GM10847 (cell line): ENCODE results near the gene RIPOR3.

Experiments
- POLR2A ChIP-seq: IDR thresholded peaks from 2 replicates; pipeline ENCODE4 v1.6.1; 2011; ENCODE audit not compliant: insufficient read length; ENCODE audit errors: extremely low read depth

The RIPOR3 gene

GRCh38 chr20:50675671-50676376, 15.5 kb downstream of the RIPOR3 start:
- no peak for TF ChIP-seq POLR2A

- TF ChIP-seq POLR2A = no peak
Observed at GRCh38 chr20:50674138-50674825, 17.1 kb downstream of the RIPOR3 start.

GRCh38 chr20:50673466-50674137, 17.7 kb downstream of the RIPOR3 start:
- TF ChIP-seq POLR2A = no peak

GRCh38 chr20:50673146-50673465, 18.2 kb downstream of the RIPOR3 start:
- no peak for TF ChIP-seq POLR2A

GRCh38 chr20:50672400-50673145, 18.8 kb downstream of the RIPOR3 start:
- no peak for TF ChIP-seq POLR2A

GRCh38 chr20:50671626-50672025, 19.7 kb downstream of the RIPOR3 start:
- no peak for TF ChIP-seq POLR2A

GRCh38 chr20:50670126-50670862, 21.0 kb downstream of the RIPOR3 start:
- TF ChIP-seq POLR2A = no peak

- no peak for TF ChIP-seq POLR2A
Observed at GRCh38 chr20:50668798-50669197, 22.5 kb downstream of the RIPOR3 start.

- TF ChIP-seq POLR2A = no peak
Observed at GRCh38 chr20:50668326-50668725, 23.0 kb downstream of the RIPOR3 start.

- TF ChIP-seq POLR2A = no peak
Observed at GRCh38 chr20:50666709-50667298, 24.5 kb downstream of the RIPOR3 start.

- no peak for TF ChIP-seq POLR2A
Observed at GRCh38 chr20:50664254-50664653, 27.1 kb downstream of the RIPOR3 start.

GRCh38 chr20:50663095-50663821, 28.1 kb downstream of the RIPOR3 start:
- TF ChIP-seq POLR2A = no peak

- no peak for TF ChIP-seq POLR2A
Observed at GRCh38 chr20:50659975-50660670, 31.2 kb downstream of the RIPOR3 start.
